Lower leg skin (tissue), 3 donors: ENCODE measurements around the gene SLC16A6.
"Not testable (repeated sequence)": the region's sequence is repeated elsewhere in the genome, so short reads cannot be mapped to it uniquely, and the experiment has no call there.

Experiments
- CTCF ChIP-seq, 3 donors: fragments of 450-650 bp; IDR thresholded peaks; one replicate each; pipeline ENCODE4 v1.5.1; 2016; ENCODE audit warnings: antibody characterized with exemption in 3 of 3, mild to moderate bottlenecking in 3 of 3, moderate library complexity in 2 of 3
- POLR2A ChIP-seq, 2 donors: fragments of 450-650 bp; IDR thresholded peaks; one replicate each; pipeline ENCODE4 v1.6.1; 2016 to 2017; ENCODE audit warnings: antibody characterized with exemption in 2 of 2, mild to moderate bottlenecking in 1 of 2, moderate library complexity in 1 of 2

GRCh38 chr17:68256701-68257100, 34.2 kb downstream of the SLC16A6 start:
- TF ChIP-seq CTCF, POLR2A (IDR thresholded peaks at IDR 0.05): not testable (repeated sequence)
